HG03442 (cell line): ENCODE data around the gene TEX22.

Experiments used
- ATAC-seq: cut with Tn5 transposase; IDR thresholded peaks from one replicate; pipeline ENCODE4 v1.9.1; 2021; ENCODE audit warnings: mild to moderate bottlenecking, moderate library complexity; ENCODE audit not compliant: unreplicated experiment

Gene TEX22

GRCh38 chr14:105455086-105455640 is 56.8 kb downstream of the TEX22 start:
- ATAC-seq: no peak

- no peak for ATAC-seq
These were observed 57.7 kb downstream of the TEX22 start for GRCh38 chr14:105455766-105456660.

DNA sequence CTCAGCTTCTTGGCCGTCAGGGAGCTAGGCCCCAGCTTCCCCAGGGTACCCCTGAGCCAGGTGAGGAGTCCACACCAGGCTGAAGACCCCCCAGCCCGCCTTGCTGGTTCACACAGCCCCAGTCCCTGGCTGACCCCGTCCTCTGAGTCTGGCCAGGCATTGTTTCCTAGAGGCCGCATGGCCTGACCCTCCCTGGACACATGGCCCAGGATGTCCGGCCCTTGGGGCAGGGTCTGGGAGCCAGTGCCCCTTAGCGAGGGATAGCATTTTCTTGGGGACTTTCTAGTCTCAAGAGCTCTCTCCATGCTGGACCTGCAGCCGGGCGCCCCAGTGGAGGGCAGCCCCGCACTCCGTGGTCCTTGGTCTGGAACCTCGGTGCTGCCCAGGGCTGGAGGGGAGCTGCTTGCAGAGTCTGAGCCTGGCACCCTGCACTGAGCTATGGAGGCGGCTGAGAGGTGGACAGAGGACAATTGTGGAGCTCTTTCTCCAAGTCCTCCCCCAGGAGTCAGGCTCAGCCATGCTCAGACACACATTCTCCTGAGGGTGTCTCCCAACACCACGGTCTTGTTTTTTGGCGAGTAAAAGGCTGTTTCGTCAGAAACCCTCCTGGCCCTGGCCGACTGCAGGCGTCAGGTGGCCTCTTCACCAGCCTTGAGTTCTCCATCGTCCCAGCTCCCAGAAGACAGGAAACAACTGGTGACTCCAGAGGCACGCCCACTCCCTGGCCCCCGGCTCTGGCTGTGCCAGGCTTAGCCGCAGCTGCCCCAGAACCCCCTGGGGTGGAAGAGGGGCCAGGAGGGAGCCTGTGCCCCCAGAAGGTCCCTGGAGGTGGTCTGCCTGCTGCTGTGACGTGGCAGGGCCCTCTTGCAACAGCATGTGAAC is 58.6 kb downstream of the TEX22 start:
- ATAC-seq: no peak

DNA sequence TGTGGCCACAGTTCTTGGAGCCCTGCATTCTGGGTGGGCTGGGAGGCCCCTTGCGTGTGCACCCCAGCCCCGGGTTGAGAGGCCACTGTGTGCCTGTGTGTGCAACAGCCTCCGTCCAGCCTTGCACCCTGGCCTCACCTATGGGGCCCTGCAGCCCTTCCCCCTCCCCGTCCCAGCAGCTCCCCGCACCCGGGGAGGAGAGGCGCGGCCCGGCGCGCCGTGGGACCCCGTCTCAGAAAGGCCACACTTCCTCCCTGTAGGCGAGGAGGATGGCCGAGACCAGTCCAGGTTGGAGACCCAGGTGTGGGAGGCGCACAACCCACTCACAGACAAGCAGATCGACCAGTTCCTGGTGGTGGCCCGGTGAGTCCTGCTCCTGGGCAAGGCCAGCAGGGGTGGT is 59.7 kb downstream of the TEX22 start:
- no peak for ATAC-seq

GRCh38 chr14:105458571-105458970 is 60.2 kb downstream of the TEX22 start:
- ATAC-seq: no peak

GRCh38 chr14:105460116-105460515 is 61.8 kb downstream of the TEX22 start:
- no peak for ATAC-seq

- no peak for ATAC-seq
These were observed 62.3 kb downstream of the TEX22 start for GRCh38 chr14:105460616-105461015.

- no peak for ATAC-seq
These were observed 63.6 kb downstream of the TEX22 start for GRCh38 chr14:105461903-105462302.
